ENCODE data around the gene GOLT1A. TPM values are rescaled to one million over a fixed set of nuclear protein-coding genes. Genes with fewer than 3 reads are reported as not detected.

The GOLT1A gene
- total RNA-seq (not detected), polyA plus RNA-seq (1 to 10 TPM; 1.3 TPM), total RNA-seq (not detected)

GRCh38 chr1:204213668-204214662 lies at the start of gene GOLT1A:
TSS of gene GOLT1A (minus strand) at chr1:204213988. CDS start at chr1:204213906, 82 bp downstream.
- Histone ChIP-seq H3K27me3 (ENCODE audit: control insufficient read depth in 2 of 2, insufficient read depth in 2 of 2, low read length in 2 of 2) (no peaks in the 10 kb centered on the region), H3K36me3 (ENCODE audit: control insufficient read depth in 2 of 3, insufficient read depth in 3 of 3, low read length in 3 of 3) (no peaks in the 10 kb centered on the region), H3K27ac (ENCODE audit: low read depth, low read length) (no peak within 1 kb of the TSS), H3K4me3 (ENCODE audit: low read length) (peak within 1 kb of the TSS; percentile 52), H3K9me3 (ENCODE audit: control insufficient read depth in 2 of 3, low read length in 3 of 3) (no peaks in the 10 kb centered on the region), H3K4me1 (ENCODE audit: control insufficient read depth in 2 of 2, insufficient read depth in 2 of 2, low read length in 2 of 2) (peaks cover 0 to 12% of the 10 kb centered on the region in 2 donors)
- ATAC-seq (peak; percentile 81), DNase-seq (peak; percentile 19 to 56 (median 49))
- ChIA-PET CTCF (interaction anchor here (0.5 to 1.5 kb wide), 3 partner anchors 148 to 433 kb away, joined by 3 to 4 read pairs (median 3); no protein-coding TSS in a partner anchor), POLR2A (no interaction called here)
- H3K36me3 Mint-ChIP-seq, result no peaks in the 10 kb centered on the region
- H3K27me3 Mint-ChIP-seq, result peaks cover 0 to 9% (median 0%) of the 10 kb centered on the region in 5 donors
- peak within 1 kb of the TSS; percentile 53 to 80 (median 74) for H3K4me3 Mint-ChIP-seq
- H3K4me1 Mint-ChIP-seq, result peaks cover 0 to 12% (median 6%) of the 10 kb centered on the region in 7 donors
- H3K27ac Mint-ChIP-seq, result peak within 1 kb of the TSS in 3 of 9 donors; percentile 0 to 25 (median 24)
- intact Hi-C loops (cut with micrococcal nuclease), result loop anchor here (1.0 to 2.0 kb wide), 2 partner anchors 149 kb away; no protein-coding TSS in a partner anchor
- H3K9me3 Mint-ChIP-seq, result peaks cover 0 to 2% (median 0%) of the 10 kb centered on the region in 11 donors

- POLR2A ChIA-PET, result no interaction called here
- H3K36me3 Mint-ChIP-seq, result no peaks in the 10 kb centered on the region
Observed at GRCh38 chr1:204263254-204263910, 49.6 kb upstream of the GOLT1A start.

GRCh38 chr1:204262506-204263253 lies 48.9 kb upstream of the GOLT1A start:
- DNase-seq (no peak), ATAC-seq (no peak)
- Histone ChIP-seq H3K9me3 (ENCODE audit: control insufficient read depth in 2 of 3, low read length in 3 of 3) (no peaks in the 10 kb centered on the region), H3K4me3 (ENCODE audit: low read length) (no peak overlapping the region), H3K27me3 (ENCODE audit: control insufficient read depth in 2 of 2, insufficient read depth in 2 of 2, low read length in 2 of 2) (no peaks in the 10 kb centered on the region), H3K4me1 (ENCODE audit: control insufficient read depth in 2 of 2, insufficient read depth in 2 of 2, low read length in 2 of 2) (no peaks in the 10 kb centered on the region), H3K36me3 (ENCODE audit: control insufficient read depth in 2 of 3, insufficient read depth in 3 of 3, low read length in 3 of 3) (no peaks in the 10 kb centered on the region), H3K27ac (ENCODE audit: low read depth, low read length) (no peak overlapping the region)
- H3K36me3 Mint-ChIP-seq, result no peaks in the 10 kb centered on the region
- no peaks in the 10 kb centered on the region for H3K9me3 Mint-ChIP-seq
- POLR2A ChIA-PET, result no interaction called here
- intact Hi-C loops (cut with micrococcal nuclease), result no loop called here
- H3K4me3 Mint-ChIP-seq, result peak overlapping the region in 1 of 10 donors; percentile 4
- H3K27me3 Mint-ChIP-seq, result no peaks in the 10 kb centered on the region
- CTCF ChIA-PET, result interaction anchor here (0.7 to 1.2 kb wide), 2 partner anchors 11 to 529 kb away, joined by 3 read pairs; no protein-coding TSS in a partner anchor
- H3K27ac Mint-ChIP-seq, result no peak overlapping the region
- H3K4me1 Mint-ChIP-seq, result peaks cover 0 to 4% (median 0%) of the 10 kb centered on the region in 7 donors

More at GRCh38 chr1:204263254-204263910, 49.6 kb upstream of the GOLT1A start:
- H3K4me3 ChIP-seq (ENCODE audit: low read length), result no peak overlapping the region
- no peak for ATAC-seq
- no peaks in the 10 kb centered on the region for H3K4me1 ChIP-seq (ENCODE audit: control insufficient read depth in 2 of 2, insufficient read depth in 2 of 2, low read length in 2 of 2)
- H3K4me3 Mint-ChIP-seq, result peak overlapping the region in 1 of 10 donors; percentile 4
- peaks cover 0 to 2% (median 0%) of the 10 kb centered on the region in 7 donors for H3K4me1 Mint-ChIP-seq
- no peaks in the 10 kb centered on the region for H3K27me3 Mint-ChIP-seq
- H3K36me3 ChIP-seq (ENCODE audit: control insufficient read depth in 2 of 3, insufficient read depth in 3 of 3, low read length in 3 of 3), result no peaks in the 10 kb centered on the region
- H3K27ac ChIP-seq (ENCODE audit: low read depth, low read length), result no peak overlapping the region
- intact Hi-C loops (cut with micrococcal nuclease), result no loop called here
- H3K9me3 ChIP-seq (ENCODE audit: control insufficient read depth in 2 of 3, low read length in 3 of 3), result no peaks in the 10 kb centered on the region
- H3K9me3 Mint-ChIP-seq, result no peaks in the 10 kb centered on the region
- H3K27ac Mint-ChIP-seq, result peak overlapping the region in 1 of 9 donors; percentile 63
- no peaks in the 10 kb centered on the region for H3K27me3 ChIP-seq (ENCODE audit: control insufficient read depth in 2 of 2, insufficient read depth in 2 of 2, low read length in 2 of 2)
- CTCF ChIA-PET, result interaction anchor here (0.7 to 1.2 kb wide), 2 partner anchors 10 to 528 kb away, joined by 3 read pairs; no protein-coding TSS in a partner anchor
- DNase-seq, result no peak

GRCh38 chr1:204261746-204262505 lies 48.1 kb upstream of the GOLT1A start:
- Mint-ChIP-seq H3K9me3 (no peaks in the 10 kb centered on the region), H3K36me3 (no peaks in the 10 kb centered on the region), H3K4me3 (no peak overlapping the region), H3K27ac (no peak overlapping the region), H3K4me1 (peaks cover 0 to 4% (median 0%) of the 10 kb centered on the region in 7 donors), H3K27me3 (no peaks in the 10 kb centered on the region)
- ChIA-PET CTCF (no interaction called here), POLR2A (no interaction called here)
- no peak overlapping the region for H3K27ac ChIP-seq (ENCODE audit: low read depth, low read length)
- ATAC-seq (no peak), DNase-seq (no peak)
- H3K9me3 ChIP-seq (ENCODE audit: control insufficient read depth in 2 of 3, low read length in 3 of 3), result no peaks in the 10 kb centered on the region
- intact Hi-C loops (cut with micrococcal nuclease), result no loop called here
- H3K4me3 ChIP-seq (ENCODE audit: low read length), result no peak overlapping the region
- H3K36me3 ChIP-seq (ENCODE audit: control insufficient read depth in 2 of 3, insufficient read depth in 3 of 3, low read length in 3 of 3), result no peaks in the 10 kb centered on the region
- H3K4me1 ChIP-seq (ENCODE audit: control insufficient read depth in 2 of 2, insufficient read depth in 2 of 2, low read length in 2 of 2), result no peaks in the 10 kb centered on the region
- no peaks in the 10 kb centered on the region for H3K27me3 ChIP-seq (ENCODE audit: control insufficient read depth in 2 of 2, insufficient read depth in 2 of 2, low read length in 2 of 2)

- CTCF ChIA-PET, result no interaction called here
- Histone ChIP-seq H3K27me3 (ENCODE audit: control insufficient read depth in 2 of 2, insufficient read depth in 2 of 2, low read length in 2 of 2) (no peaks in the 10 kb centered on the region), H3K9me3 (ENCODE audit: control insufficient read depth in 2 of 3, low read length in 3 of 3) (no peaks in the 10 kb centered on the region), H3K36me3 (ENCODE audit: control insufficient read depth in 2 of 3, insufficient read depth in 3 of 3, low read length in 3 of 3) (no peaks in the 10 kb centered on the region), H3K4me3 (ENCODE audit: low read length) (no peak overlapping the region), H3K27ac (ENCODE audit: low read depth, low read length) (no peak overlapping the region), H3K4me1 (ENCODE audit: control insufficient read depth in 2 of 2, insufficient read depth in 2 of 2, low read length in 2 of 2) (no peaks in the 10 kb centered on the region)
- POLR2A ChIA-PET, result no interaction called here
- Mint-ChIP-seq H3K4me3 (no peak overlapping the region), H3K27ac (no peak overlapping the region), H3K36me3 (no peaks in the 10 kb centered on the region), H3K27me3 (peaks cover 0 to 4% (median 0%) of the 10 kb centered on the region in 5 donors), H3K4me1 (peaks cover 0 to 4% (median 0%) of the 10 kb centered on the region in 7 donors), H3K9me3 (no peaks in the 10 kb centered on the region)
- ATAC-seq, result no peak
- no peak for DNase-seq
- intact Hi-C loops (cut with micrococcal nuclease), result no loop called here
Observed at GRCh38 chr1:204261266-204261665, 47.5 kb upstream of the GOLT1A start.

Data from naive thymus-derived CD4-positive, alpha-beta T cell (primary cell).